Gastrocnemius medialis (tissue), 4 donors: Measurements from ENCODE around the gene MEGF11. TPM values are rescaled to one million over a fixed set of nuclear protein-coding genes. Genes with fewer than 3 reads are reported as not detected.

Experiments
- ATAC-seq, 2 donors: fragments of 150-250 bp; one replicate each; pipeline ENCODE4 v1.9.1; 2016
- DNase-seq, 2 donors: peaks; one replicate each; pipeline ENCODE4 v3.0.0-alpha.2; 2019
- H3K27ac ChIP-seq, 4 donors: fragments of 200-600 bp; sonication (generic); 1 replicate in 1 of 4; 2 replicates in 3 of 4; pipeline ENCODE4 v1.5.1; 2016 to 2018; ENCODE audit warnings: mild to moderate bottlenecking in 2 of 4, moderate library complexity in 1 of 4
- H3K27me3 ChIP-seq, 3 donors: fragments of 200-600 bp; sonication (generic) in 2 of 3; 1 replicate in 1 of 3; 2 replicates in 2 of 3; pipeline versions ENCODE4 v1.5.1 to v1.6.0; 2016 to 2019; ENCODE audit warnings: mild to moderate bottlenecking in 1 of 3, moderate library complexity in 1 of 3
- H3K36me3 ChIP-seq, 2 donors: fragments of 200-600 bp; sonication (generic) in 1 of 2; one replicate each; pipeline ENCODE4 v1.5.1; 2017 to 2018
- H3K4me1 ChIP-seq, 2 donors: fragments of 200-600 bp; sonication (generic) in 1 of 2; one replicate each; pipeline ENCODE4 v1.5.1; 2016 to 2017; ENCODE audit warnings: mild to moderate bottlenecking in 2 of 2
- H3K4me3 ChIP-seq, 4 donors: fragments of 200-600 bp; sonication (generic) in 3 of 4; 1 replicate in 1 of 4; 2 replicates in 3 of 4; pipeline ENCODE4 v1.5.1; 2016 to 2019; ENCODE audit warnings: mild to moderate bottlenecking in 2 of 4
- H3K9me3 ChIP-seq, 3 donors: fragments of 200-600 bp; sonication (generic) in 2 of 3; 1 replicate in 1 of 3; 2 replicates in 2 of 3; pipeline ENCODE4 v1.5.1; 2016 to 2019
- POLR2A ChIP-seq, 2 donors: fragments of 450-650 bp; IDR thresholded peaks; one replicate each; pipeline ENCODE4 v1.6.1; 2017; ENCODE audit warnings: antibody characterized with exemption in 2 of 2, mild to moderate bottlenecking in 2 of 2, moderate library complexity in 2 of 2
- in situ Hi-C, 4 donors: fragments of 200-750 bp; cut with MboI; loops; one replicate each; pipeline versions ENCODE4 v1.15.0 to v1.8.0; 2017; ENCODE audit warnings: low sequenced_read_pairs in 4 of 4
- intact Hi-C: fragments of 100-400 bp; cut with DNase I; formaldehyde crosslinking; loops from one replicate; pipeline ENCODE4 v1.15.1; 2023; ENCODE audit warnings: low total_unique reads
- total RNA-seq, 4 donors: library from RNA; depleted of rRNA; stranded (reverse); fragments of >200 nt; gene quantifications; one replicate each; pipeline versions ENCODE4 v1.1.0 to v1.2.3, GENCODE V29; 2016
- TF ChIP-seq, protein P1 (sequence below), 5 experiments: fragments of 450-650 bp in 3 of 5; fragments of 200-600 bp in 2 of 5; sonication (generic) in 2 of 5; IDR thresholded peaks in 4 of 5; conservative IDR thresholded peaks in 1 of 5; 1 replicate in 4 of 5; 2 replicates in 1 of 5; pipeline ENCODE4 v1.5.1; 2016 to 2019; ENCODE audit warnings: antibody characterized with exemption in 5 of 5, mild to moderate bottlenecking in 3 of 5, moderate library complexity in 3 of 5

Gene MEGF11
- total RNA-seq, 4 donors from 2014 or later = not detected

GRCh38 chr15:66219339-66219738 lies 34.2 kb downstream of the MEGF11 start:
- no peaks in the 10 kb centered on the region for H3K36me3 ChIP-seq
- TF ChIP-seq, protein P1, sequence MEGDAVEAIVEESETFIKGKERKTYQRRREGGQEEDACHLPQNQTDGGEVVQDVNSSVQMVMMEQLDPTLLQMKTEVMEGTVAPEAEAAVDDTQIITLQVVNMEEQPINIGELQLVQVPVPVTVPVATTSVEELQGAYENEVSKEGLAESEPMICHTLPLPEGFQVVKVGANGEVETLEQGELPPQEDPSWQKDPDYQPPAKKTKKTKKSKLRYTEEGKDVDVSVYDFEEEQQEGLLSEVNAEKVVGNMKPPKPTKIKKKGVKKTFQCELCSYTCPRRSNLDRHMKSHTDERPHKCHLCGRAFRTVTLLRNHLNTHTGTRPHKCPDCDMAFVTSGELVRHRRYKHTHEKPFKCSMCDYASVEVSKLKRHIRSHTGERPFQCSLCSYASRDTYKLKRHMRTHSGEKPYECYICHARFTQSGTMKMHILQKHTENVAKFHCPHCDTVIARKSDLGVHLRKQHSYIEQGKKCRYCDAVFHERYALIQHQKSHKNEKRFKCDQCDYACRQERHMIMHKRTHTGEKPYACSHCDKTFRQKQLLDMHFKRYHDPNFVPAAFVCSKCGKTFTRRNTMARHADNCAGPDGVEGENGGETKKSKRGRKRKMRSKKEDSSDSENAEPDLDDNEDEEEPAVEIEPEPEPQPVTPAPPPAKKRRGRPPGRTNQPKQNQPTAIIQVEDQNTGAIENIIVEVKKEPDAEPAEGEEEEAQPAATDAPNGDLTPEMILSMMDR (IDR thresholded peaks at IDR 0.05 in 4 of 5, conservative IDR thresholded peaks at IDR 0.05 in 1 of 5) = no peak
- TF ChIP-seq POLR2A (IDR thresholded peaks at IDR 0.05) = no peak
- H3K4me3 ChIP-seq = no peak overlapping the region
- H3K27me3 ChIP-seq = no peaks in the 10 kb centered on the region
- no peaks in the 10 kb centered on the region for H3K9me3 ChIP-seq
- no peaks in the 10 kb centered on the region for H3K4me1 ChIP-seq
- ATAC-seq = no peak
- DNase-seq = no peak
- in situ Hi-C loops = no loop called here
- intact Hi-C loops = no loop called here
- no peak overlapping the region for H3K27ac ChIP-seq

DNA sequence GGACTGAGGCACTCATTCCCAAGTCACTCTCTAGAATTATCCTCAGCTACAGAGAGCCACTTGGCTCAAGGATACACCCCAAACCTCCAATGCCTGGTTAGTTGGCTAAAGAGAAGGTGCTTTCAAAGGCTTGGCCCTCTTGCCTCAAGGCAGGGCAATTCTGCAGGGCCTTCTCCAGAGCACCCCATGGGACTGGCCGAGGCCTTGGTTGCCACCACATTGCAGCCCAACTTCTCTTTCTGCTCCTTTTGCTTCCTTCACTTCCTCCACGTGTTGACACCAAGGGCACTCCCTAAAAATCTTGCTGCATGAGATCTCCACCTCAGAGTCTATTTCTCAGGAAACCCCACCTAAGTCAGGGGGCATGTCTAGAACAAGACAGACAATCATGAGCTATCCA lies 36.7 kb downstream of the MEGF11 start:
- no peaks in the 10 kb centered on the region for H3K27me3 ChIP-seq
- DNase-seq (no peak), ATAC-seq (no peak)
- H3K27ac ChIP-seq = no peak overlapping the region
- no peaks in the 10 kb centered on the region for H3K4me1 ChIP-seq
- no peaks in the 10 kb centered on the region for H3K36me3 ChIP-seq
- no peak for TF ChIP-seq POLR2A (IDR thresholded peaks at IDR 0.05)
- TF ChIP-seq, protein P1 (IDR thresholded peaks at IDR 0.05 in 4 of 5, conservative IDR thresholded peaks at IDR 0.05 in 1 of 5) = no peak
- in situ Hi-C loops = no loop called here
- H3K4me3 ChIP-seq = no peak overlapping the region
- no peaks in the 10 kb centered on the region for H3K9me3 ChIP-seq
- intact Hi-C loops = no loop called here

DNA sequence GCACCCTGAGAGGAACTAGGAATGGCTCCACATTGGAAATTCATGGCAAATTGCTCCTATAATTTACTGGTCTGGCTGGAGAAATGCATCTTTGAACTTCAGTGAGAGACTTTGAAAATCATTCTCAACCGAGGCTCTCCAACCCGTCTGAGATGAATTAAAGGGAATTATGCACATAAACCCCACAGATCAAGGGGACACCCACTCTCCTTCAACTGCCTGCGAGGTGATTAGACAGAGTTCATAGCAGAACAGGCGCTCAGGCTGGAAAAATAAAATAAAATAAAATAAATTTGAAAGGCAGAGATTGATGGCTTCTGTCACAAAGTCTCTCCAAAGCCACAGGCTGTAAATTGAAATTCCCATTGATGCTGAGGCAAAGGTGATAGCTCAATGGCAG lies 37.7 kb downstream of the MEGF11 start:
- no peak overlapping the region for H3K4me3 ChIP-seq
- DNase-seq (no peak), ATAC-seq (no peak)
- no peak overlapping the region for H3K27ac ChIP-seq
- H3K36me3 ChIP-seq = no peaks in the 10 kb centered on the region
- no peaks in the 10 kb centered on the region for H3K4me1 ChIP-seq
- in situ Hi-C loops (no loop called here), intact Hi-C loops (no loop called here)
- H3K27me3 ChIP-seq = no peaks in the 10 kb centered on the region
- TF ChIP-seq, protein P1 (IDR thresholded peaks at IDR 0.05 in 4 of 5, conservative IDR thresholded peaks at IDR 0.05 in 1 of 5) = no peak
- no peak for TF ChIP-seq POLR2A (IDR thresholded peaks at IDR 0.05)
- no peaks in the 10 kb centered on the region for H3K9me3 ChIP-seq

DNA sequence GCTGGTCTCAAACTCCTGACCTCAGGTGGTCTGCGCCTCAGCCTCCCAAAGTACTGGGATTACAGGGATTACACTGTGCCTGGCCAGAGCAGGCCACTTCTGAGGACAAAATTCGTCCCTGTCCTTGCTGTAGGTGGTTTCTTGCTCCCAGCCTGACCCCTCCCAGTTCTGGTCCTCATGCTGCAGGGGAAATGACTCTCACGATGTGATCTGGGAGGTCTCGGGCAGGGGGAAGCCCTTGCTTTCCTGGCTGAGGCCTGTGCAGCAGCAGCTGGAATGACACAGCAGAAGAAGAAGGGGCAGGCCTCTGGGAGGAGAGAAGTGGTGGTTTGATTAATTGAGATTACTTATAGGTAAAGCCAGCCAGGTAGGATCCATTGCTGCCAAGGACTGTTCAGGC lies 39.3 kb downstream of the MEGF11 start:
- in situ Hi-C loops (no loop called here), intact Hi-C loops (no loop called here)
- no peak overlapping the region for H3K4me3 ChIP-seq
- H3K9me3 ChIP-seq = no peaks in the 10 kb centered on the region
- ATAC-seq = no peak
- TF ChIP-seq, protein P1 (IDR thresholded peaks at IDR 0.05 in 4 of 5, conservative IDR thresholded peaks at IDR 0.05 in 1 of 5) = no peak
- TF ChIP-seq POLR2A (IDR thresholded peaks at IDR 0.05) = no peak
- DNase-seq = no peak
- H3K36me3 ChIP-seq = no peaks in the 10 kb centered on the region
- no peaks in the 10 kb centered on the region for H3K27me3 ChIP-seq
- no peaks in the 10 kb centered on the region for H3K4me1 ChIP-seq
- no peak overlapping the region for H3K27ac ChIP-seq

- in situ Hi-C loops = no loop called here
- Histone ChIP-seq H3K4me1 (no peaks in the 10 kb centered on the region), H3K27me3 (no peaks in the 10 kb centered on the region), H3K4me3 (no peak overlapping the region), H3K36me3 (no peaks in the 10 kb centered on the region), H3K9me3 (no peaks in the 10 kb centered on the region), H3K27ac (no peak overlapping the region)
- intact Hi-C loops = no loop called here
- ATAC-seq (no peak), DNase-seq (no peak)
- TF ChIP-seq POLR2A (IDR thresholded peaks at IDR 0.05) = no peak
- TF ChIP-seq, protein P1 (IDR thresholded peaks at IDR 0.05 in 4 of 5, conservative IDR thresholded peaks at IDR 0.05 in 1 of 5) = no peak
Observed at GRCh38 chr15:66212563-66212921, 41.0 kb downstream of the MEGF11 start.
